Activated T-cell treated with anti-CD3 and anti-CD28 coated beads, Interleukin-2, amount 50 U/mL, for 72 hours (primary cell): ENCODE results near the gene ENTPD7. TPM values are rescaled to one million over a fixed set of nuclear protein-coding genes. Genes with fewer than 3 reads are reported as not detected.

Experiments
- ATAC-seq, 2 donors: fragments of 150-1000 bp; cut with Tn5 transposase; replicated peaks in 1 of 2; 2 replicates each; pipeline ENCODE4 v1.10.0; 2021; ENCODE audit warnings: moderate library complexity in 2 of 2, mild to moderate bottlenecking in 1 of 2
- DNase-seq, 2 donors: peaks; one replicate each; pipeline ENCODE4 v3.0.0; 2021 to 2022; ENCODE audit warnings: mixed read lengths in 1 of 2
- H3K27ac Mint-ChIP-seq: one replicate; pipeline ENCODE4 v1.8.0; 2022; ENCODE audit warnings: mild to moderate bottlenecking, moderate library complexity, mixed read lengths
- H3K27me3 Mint-ChIP-seq: one replicate; pipeline ENCODE4 v1.8.0; 2022; ENCODE audit warnings: low read depth, mixed read lengths
- H3K36me3 Mint-ChIP-seq, 2 donors: one replicate each; pipeline ENCODE4 v1.8.0; 2022; ENCODE audit warnings: mixed read lengths in 2 of 2, mild to moderate bottlenecking in 1 of 2; ENCODE audit not compliant: insufficient read depth in 2 of 2
- H3K4me1 Mint-ChIP-seq: one replicate; pipeline ENCODE4 v1.8.0; 2022; ENCODE audit warnings: low read depth, mixed read lengths
- H3K4me3 Mint-ChIP-seq, 2 donors: one replicate each; pipeline ENCODE4 v1.8.0; 2022; ENCODE audit warnings: mild to moderate bottlenecking in 2 of 2, mixed read lengths in 2 of 2, moderate library complexity in 2 of 2
- H3K9me3 Mint-ChIP-seq, 2 donors: one replicate each; pipeline ENCODE4 v1.8.0; 2022; ENCODE audit warnings: mixed read lengths in 2 of 2
- total RNA-seq, 2 donors: library from RNA; stranded (reverse); gene quantifications; one replicate each; pipeline ENCODE4 v1.2.3, GENCODE V29; 2022

ENTPD7 gene, protein sequence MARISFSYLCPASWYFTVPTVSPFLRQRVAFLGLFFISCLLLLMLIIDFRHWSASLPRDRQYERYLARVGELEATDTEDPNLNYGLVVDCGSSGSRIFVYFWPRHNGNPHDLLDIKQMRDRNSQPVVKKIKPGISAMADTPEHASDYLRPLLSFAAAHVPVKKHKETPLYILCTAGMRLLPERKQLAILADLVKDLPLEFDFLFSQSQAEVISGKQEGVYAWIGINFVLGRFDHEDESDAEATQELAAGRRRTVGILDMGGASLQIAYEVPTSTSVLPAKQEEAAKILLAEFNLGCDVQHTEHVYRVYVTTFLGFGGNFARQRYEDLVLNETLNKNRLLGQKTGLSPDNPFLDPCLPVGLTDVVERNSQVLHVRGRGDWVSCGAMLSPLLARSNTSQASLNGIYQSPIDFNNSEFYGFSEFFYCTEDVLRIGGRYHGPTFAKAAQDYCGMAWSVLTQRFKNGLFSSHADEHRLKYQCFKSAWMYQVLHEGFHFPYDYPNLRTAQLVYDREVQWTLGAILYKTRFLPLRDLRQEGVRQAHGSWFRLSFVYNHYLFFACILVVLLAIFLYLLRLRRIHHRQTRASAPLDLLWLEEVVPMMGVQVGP
- total RNA-seq, result 1 to 10 TPM; 3.9 to 4.1 TPM

GRCh38 chr10:99659031-99659867 is at the start of gene ENTPD7:
TSS of gene ENTPD7 (plus strand) at chr10:99659509. CDS start at chr10:99659957, 448 bp downstream.
- ATAC-seq, result peak; percentile 98
- Mint-ChIP-seq H3K4me3 (peak within 1 kb of the TSS; percentile 91), H3K27me3 (peaks cover 23% of the 10 kb centered on the region), H3K9me3 (no peaks in the 10 kb centered on the region), H3K4me1 (peaks cover 34% of the 10 kb centered on the region), H3K36me3 (peaks cover 0 to 6% of the 10 kb centered on the region in 2 donors), H3K27ac (peak within 1 kb of the TSS; percentile 94)
- peak; percentile 94 to 97 for DNase-seq

DNA sequence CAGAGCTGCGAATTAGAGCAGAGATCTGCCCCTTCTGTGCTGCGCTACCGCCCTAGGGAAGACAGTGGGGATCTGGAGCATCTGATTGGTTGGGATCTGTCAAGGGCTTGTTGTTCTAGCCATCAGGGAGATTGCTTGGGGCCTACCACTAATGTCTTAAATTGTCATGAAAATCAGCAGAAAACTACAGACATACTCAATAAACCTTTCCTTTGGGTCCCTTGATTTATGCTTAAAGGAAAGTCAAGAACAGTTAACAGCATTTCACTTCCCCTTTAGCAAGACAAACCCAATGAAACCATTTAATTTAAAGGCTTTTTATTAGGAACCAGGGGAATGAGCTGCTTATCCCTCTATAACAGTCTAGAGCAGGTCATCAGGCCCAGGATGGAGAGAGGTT is 49.1 kb upstream of the ENTPD7 start:
- Mint-ChIP-seq H3K9me3 (no peaks in the 10 kb centered on the region), H3K27me3 (no peaks in the 10 kb centered on the region), H3K36me3 (peaks cover 2 to 9% of the 10 kb centered on the region in 2 donors), H3K4me3 (no peak overlapping the region), H3K27ac (no peak overlapping the region), H3K4me1 (peaks cover 36% of the 10 kb centered on the region)
- no peak for DNase-seq
- no peak for ATAC-seq

DNA sequence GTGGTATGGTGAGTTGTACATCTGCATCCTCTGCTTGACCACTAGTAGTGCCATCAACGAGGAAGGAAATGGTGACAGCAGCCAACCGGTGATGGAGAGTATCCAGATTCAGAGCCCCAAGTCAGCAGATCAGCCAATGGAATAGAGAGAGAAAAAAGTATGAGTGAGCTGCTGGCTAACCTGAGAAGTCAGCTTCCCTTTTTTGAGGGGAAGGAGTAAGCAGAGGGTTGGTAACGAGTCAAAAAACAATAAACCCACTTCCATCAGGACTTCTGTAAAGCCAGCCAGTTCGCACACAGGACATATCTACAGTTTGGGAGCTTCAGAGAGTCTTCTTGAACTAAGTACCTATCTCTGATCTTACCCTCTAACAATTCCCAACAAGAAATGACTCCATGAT is 48.0 kb upstream of the ENTPD7 start:
- no peak for ATAC-seq
- H3K4me1 Mint-ChIP-seq, result peaks cover 47% of the 10 kb centered on the region
- H3K27me3 Mint-ChIP-seq, result no peaks in the 10 kb centered on the region
- no peak overlapping the region for H3K27ac Mint-ChIP-seq
- H3K4me3 Mint-ChIP-seq, result no peak overlapping the region
- DNase-seq, result no peak
- H3K36me3 Mint-ChIP-seq, result peaks cover 2 to 13% of the 10 kb centered on the region in 2 donors
- no peaks in the 10 kb centered on the region for H3K9me3 Mint-ChIP-seq

GRCh38 chr10:99612167-99612831 is 47.0 kb upstream of the ENTPD7 start:
- H3K4me1 Mint-ChIP-seq, result peaks cover 57% of the 10 kb centered on the region
- H3K27me3 Mint-ChIP-seq, result no peaks in the 10 kb centered on the region
- no peak overlapping the region for H3K4me3 Mint-ChIP-seq
- peak overlapping the region; percentile 76 for H3K27ac Mint-ChIP-seq
- peaks cover 2 to 13% of the 10 kb centered on the region in 2 donors for H3K36me3 Mint-ChIP-seq
- H3K9me3 Mint-ChIP-seq, result no peaks in the 10 kb centered on the region
- ATAC-seq (no peak), DNase-seq (peak; percentile 23 to 50)

- H3K27ac Mint-ChIP-seq, result peak overlapping the region; percentile 16
- H3K27me3 Mint-ChIP-seq, result no peaks in the 10 kb centered on the region
- no peak for DNase-seq
- ATAC-seq, result peak; percentile 13 to 23
- H3K4me1 Mint-ChIP-seq, result peaks cover 78% of the 10 kb centered on the region
- peak overlapping the region; percentile 4 to 90 for H3K4me3 Mint-ChIP-seq
- no peaks in the 10 kb centered on the region for H3K9me3 Mint-ChIP-seq
- H3K36me3 Mint-ChIP-seq, result peaks cover 10 to 17% of the 10 kb centered on the region in 2 donors
Observed at GRCh38 chr10:99615426-99615825, 43.9 kb upstream of the ENTPD7 start.

DNA sequence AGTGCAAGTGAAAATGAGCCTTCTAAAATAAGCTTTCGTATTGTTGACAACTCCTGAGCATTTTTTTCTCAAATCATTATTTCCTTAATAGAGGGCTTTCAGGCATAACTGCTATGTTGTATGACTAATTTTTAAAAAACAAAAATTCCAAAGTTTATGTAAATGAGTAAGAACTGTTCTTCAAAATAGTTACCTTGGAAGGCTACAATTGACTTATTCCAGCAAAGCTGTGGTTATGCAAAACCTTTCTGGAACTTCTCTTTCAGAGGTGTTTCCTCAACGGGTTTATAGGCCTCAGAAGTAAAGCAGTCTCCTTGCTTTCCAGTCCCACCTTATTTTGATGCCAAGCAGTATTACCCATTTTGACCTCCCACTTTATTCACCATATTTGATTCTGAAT is 41.6 kb upstream of the ENTPD7 start:
- DNase-seq, result no peak
- H3K27me3 Mint-ChIP-seq, result no peaks in the 10 kb centered on the region
- peak overlapping the region; percentile 80 to 90 for H3K4me3 Mint-ChIP-seq
- peaks cover 10 to 12% of the 10 kb centered on the region in 2 donors for H3K36me3 Mint-ChIP-seq
- H3K27ac Mint-ChIP-seq, result peak overlapping the region; percentile 89
- peaks cover 67% of the 10 kb centered on the region for H3K4me1 Mint-ChIP-seq
- no peaks in the 10 kb centered on the region for H3K9me3 Mint-ChIP-seq
- ATAC-seq, result no peak

DNA sequence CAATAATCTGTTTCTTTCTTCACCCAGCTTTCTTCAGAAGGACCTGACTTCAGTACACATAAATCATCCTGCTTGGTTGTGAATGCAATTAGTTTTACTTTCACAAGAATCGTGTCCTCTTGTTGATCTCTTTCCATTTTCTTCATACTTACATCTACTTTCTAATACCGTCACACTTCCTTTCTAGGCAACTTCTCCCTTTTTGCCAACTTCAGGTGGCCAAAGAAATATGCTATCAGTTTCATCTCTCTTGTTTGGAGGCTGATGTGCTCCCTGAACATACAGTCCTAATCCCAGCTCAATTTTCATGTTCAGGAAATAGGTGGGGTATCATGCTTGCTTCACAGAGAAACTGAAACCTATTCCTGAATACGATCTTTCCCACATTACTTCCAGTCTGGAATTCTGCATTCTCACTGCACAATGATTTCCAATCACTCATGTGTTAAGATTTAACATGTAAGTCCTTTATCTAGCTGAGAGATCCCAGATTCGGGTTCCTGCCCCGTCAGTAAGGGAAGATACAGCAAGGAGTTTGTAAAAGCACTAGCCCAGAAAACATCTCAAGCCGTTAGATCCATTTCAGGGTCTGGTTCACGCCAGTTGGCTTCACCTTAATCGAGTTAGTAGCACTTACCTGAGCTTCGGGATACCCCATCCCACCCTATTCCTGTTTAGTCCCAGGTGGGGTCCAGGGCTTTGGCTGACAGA is 40.1 kb upstream of the ENTPD7 start:
- ATAC-seq (no peak), DNase-seq (no peak)
- no peaks in the 10 kb centered on the region for H3K9me3 Mint-ChIP-seq
- peak overlapping the region; percentile 80 to 90 for H3K4me3 Mint-ChIP-seq
- peaks cover 58% of the 10 kb centered on the region for H3K4me1 Mint-ChIP-seq
- H3K36me3 Mint-ChIP-seq, result peaks cover 10 to 12% of the 10 kb centered on the region in 2 donors
- H3K27ac Mint-ChIP-seq, result peak overlapping the region; percentile 89
- H3K27me3 Mint-ChIP-seq, result no peaks in the 10 kb centered on the region

DNA sequence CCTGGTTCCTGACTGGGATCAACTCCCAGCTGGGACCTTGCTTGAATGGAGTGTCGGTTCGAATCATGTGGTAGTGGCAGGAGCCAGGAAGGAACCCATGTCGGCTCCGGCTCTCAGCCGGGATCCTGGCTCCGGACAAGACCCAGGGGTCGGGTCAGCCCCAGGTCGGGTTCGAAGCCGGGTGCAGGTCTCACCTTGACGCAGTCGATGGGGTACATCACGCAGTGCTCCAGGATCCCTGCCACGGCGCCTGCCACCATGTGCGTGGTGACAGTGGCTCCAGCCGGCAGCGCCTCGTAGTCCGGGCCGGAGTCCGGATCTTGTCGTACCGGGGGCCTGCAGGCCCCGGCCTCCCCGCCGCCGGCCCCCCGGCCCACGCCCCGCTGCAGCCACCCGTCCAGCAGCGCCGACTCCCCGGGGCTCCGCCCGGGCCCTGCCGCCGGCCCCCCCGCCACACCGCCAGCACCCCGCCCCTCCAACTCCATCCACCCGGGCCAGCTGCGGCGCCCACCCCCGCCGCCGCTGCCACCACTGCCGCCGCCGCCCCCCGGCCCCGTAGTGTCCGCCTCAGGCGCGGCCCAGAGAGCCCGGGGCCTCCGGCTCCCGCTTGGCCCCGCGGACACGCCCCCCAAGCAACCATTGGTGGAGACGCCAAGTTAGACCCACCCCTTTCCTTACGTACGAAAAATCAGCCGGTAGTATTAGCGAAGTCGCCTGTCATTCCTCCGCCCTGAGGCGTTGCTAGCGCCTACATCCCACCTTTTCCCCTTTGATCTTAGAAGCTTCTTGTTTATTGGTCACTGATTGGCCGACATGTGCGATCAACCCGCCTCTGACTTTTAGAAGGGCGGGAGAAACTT is 39.2 kb upstream of the ENTPD7 start, which contains the start of gene SLC25A28:
Gene SLC25A28 (minus strand): TSS at position 589 of the 860 bp plus-strand sequence. CDS start 104 bp downstream, at position 485.
- peaks cover 3% of the 10 kb centered on the region for H3K27me3 Mint-ChIP-seq
- H3K4me3 Mint-ChIP-seq, result peak within 1 kb of the TSS; percentile 91 to 93
- peaks cover 10 to 12% of the 10 kb centered on the region in 2 donors for H3K36me3 Mint-ChIP-seq
- DNase-seq, result peak; percentile 95 to 97
- no peaks in the 10 kb centered on the region for H3K9me3 Mint-ChIP-seq
- ATAC-seq, result peak; percentile 77 to 79
- peak within 1 kb of the TSS; percentile 89 for H3K27ac Mint-ChIP-seq
- peaks cover 50% of the 10 kb centered on the region for H3K4me1 Mint-ChIP-seq

DNA sequence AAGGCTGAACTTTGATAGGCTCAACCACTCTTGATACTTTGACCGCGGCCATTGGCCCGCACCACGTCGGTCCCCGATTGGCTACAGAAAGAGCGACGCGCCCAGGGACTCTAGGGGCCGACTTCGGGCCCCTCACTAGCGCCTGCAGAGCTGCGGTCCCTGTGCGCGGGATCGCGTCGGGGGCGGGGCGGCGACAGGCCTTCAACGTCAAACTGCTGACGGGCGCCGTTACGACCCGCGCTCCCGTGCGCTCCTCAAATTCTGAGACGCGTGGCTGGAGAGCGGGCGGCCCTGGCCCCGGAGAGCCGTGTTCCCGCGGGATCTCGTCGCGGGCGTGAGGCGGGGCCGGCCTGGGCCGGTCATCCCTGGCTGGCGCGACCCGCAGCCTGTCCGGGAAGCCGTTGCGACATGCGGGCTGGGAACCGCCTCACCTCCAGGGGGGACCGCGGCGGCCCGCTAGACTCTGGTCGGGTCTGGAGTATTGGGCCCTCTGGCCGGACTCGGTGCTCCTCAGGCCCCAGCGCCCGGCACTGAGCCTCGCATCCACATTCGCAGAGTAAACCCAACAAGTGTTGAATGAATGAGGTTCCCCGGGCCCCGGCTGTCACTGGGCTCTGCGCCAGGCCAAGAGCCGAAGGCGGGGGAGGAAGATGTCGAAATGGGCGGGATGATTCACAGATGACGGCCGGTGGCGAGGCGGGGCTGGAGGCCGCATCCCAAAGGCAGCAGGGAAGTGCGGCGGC is 38.4 kb upstream of the ENTPD7 start:
- ATAC-seq (peak; percentile 87 to 88), DNase-seq (peak; percentile 92)
- peak overlapping the region; percentile 91 to 93 for H3K4me3 Mint-ChIP-seq
- H3K4me1 Mint-ChIP-seq, result peaks cover 42% of the 10 kb centered on the region
- H3K27ac Mint-ChIP-seq, result peak overlapping the region; percentile 85
- H3K27me3 Mint-ChIP-seq, result peaks cover 11% of the 10 kb centered on the region
- no peaks in the 10 kb centered on the region for H3K9me3 Mint-ChIP-seq
- H3K36me3 Mint-ChIP-seq, result peaks cover 5 to 12% of the 10 kb centered on the region in 2 donors

- ATAC-seq, result no peak
- Mint-ChIP-seq H3K27me3 (peaks cover 12% of the 10 kb centered on the region), H3K4me1 (peaks cover 34% of the 10 kb centered on the region), H3K4me3 (peak overlapping the region; percentile 91 to 93), H3K27ac (peak overlapping the region; percentile 85), H3K9me3 (no peaks in the 10 kb centered on the region), H3K36me3 (peaks cover 5 to 12% of the 10 kb centered on the region in 2 donors)
- no peak for DNase-seq
Observed at GRCh38 chr10:99621454-99622251, 37.7 kb upstream of the ENTPD7 start.
